ENCODE data around the gene LDB2.

The LDB2 gene

GRCh38 chr4:16544869-16545268 is 353.6 kb downstream of the LDB2 start:
- DNase-seq (ENCODE audit: low spot score): no peak

- DNase-seq (ENCODE audit: low spot score): no peak
Observed at GRCh38 chr4:16544251-16544721, 354.2 kb downstream of the LDB2 start.

- DNase-seq (ENCODE audit: low spot score): peak; percentile 56
Observed at GRCh38 chr4:16537926-16538325, 360.5 kb downstream of the LDB2 start.

- DNase-seq (ENCODE audit: low spot score): no peak
Observed at GRCh38 chr4:16532240-16532970, 366.0 kb downstream of the LDB2 start.

- no peak for DNase-seq (ENCODE audit: low spot score)
Observed at GRCh38 chr4:16530688-16531635, 367.5 kb downstream of the LDB2 start.

GRCh38 chr4:16524911-16525554 is 373.4 kb downstream of the LDB2 start:
- no peak for DNase-seq (ENCODE audit: low spot score)

GRCh38 chr4:16524406-16524805 is 374.0 kb downstream of the LDB2 start:
- no peak for DNase-seq (ENCODE audit: low spot score)

GRCh38 chr4:16523526-16523925 is 374.9 kb downstream of the LDB2 start:
- DNase-seq (ENCODE audit: low spot score): peak; percentile 71

- DNase-seq (ENCODE audit: low spot score): no peak
Observed at GRCh38 chr4:16521156-16521915, 377.1 kb downstream of the LDB2 start.

GRCh38 chr4:16516796-16517439 is 381.5 kb downstream of the LDB2 start:
- DNase-seq (ENCODE audit: low spot score): peak; percentile 90

- DNase-seq (ENCODE audit: low spot score): no peak
Observed at GRCh38 chr4:16513876-16514275, 384.6 kb downstream of the LDB2 start.

- DNase-seq (ENCODE audit: low spot score): no peak
Observed at GRCh38 chr4:16508968-16509367, 389.5 kb downstream of the LDB2 start.

- no peak for DNase-seq (ENCODE audit: low spot score)
Observed at GRCh38 chr4:16505726-16506125, 392.7 kb downstream of the LDB2 start.

GRCh38 chr4:16505267-16505666 is 393.2 kb downstream of the LDB2 start:
- no peak for DNase-seq (ENCODE audit: low spot score)

- DNase-seq (ENCODE audit: low spot score): no peak
Observed at GRCh38 chr4:16503421-16504100, 394.9 kb downstream of the LDB2 start.

GRCh38 chr4:16498978-16499377 is 399.5 kb downstream of the LDB2 start:
- DNase-seq (ENCODE audit: low spot score): no peak

GRCh38 chr4:16496501-16496900 is 401.9 kb downstream of the LDB2 start:
- DNase-seq (ENCODE audit: low spot score): no peak

GRCh38 chr4:16492872-16493271 is 405.6 kb downstream of the LDB2 start:
- no peak for DNase-seq (ENCODE audit: low spot score)

- DNase-seq (ENCODE audit: low spot score): no peak
Observed at GRCh38 chr4:16489226-16489625, 409.2 kb downstream of the LDB2 start.

GRCh38 chr4:16488084-16488483 is 410.4 kb downstream of the LDB2 start:
- no peak for DNase-seq (ENCODE audit: low spot score)

GRCh38 chr4:16484711-16485110 is 413.7 kb downstream of the LDB2 start:
- DNase-seq (ENCODE audit: low spot score): no peak
